H9 (cell line): ENCODE results near the gene PLA2G4E. TPM values are rescaled to one million over a fixed set of nuclear protein-coding genes. Genes with fewer than 3 reads are reported as not detected.

Experiments used
- DNase-seq: peaks from one replicate; pipeline ENCODE4 v3.0.0-alpha.2; 2017
- H2AFZ ChIP-seq: one replicate; pipeline ENCODE4 v1.6.1; 2013; ENCODE audit warnings: mild to moderate bottlenecking, low read length, control low read depth, moderate library complexity
- H2AK5ac ChIP-seq: 2 replicates; pipeline ENCODE4 v1.6.1; 2013; ENCODE audit warnings: low read length, control low read depth, mixed read lengths; ENCODE audit not compliant: insufficient read length
- H2BK120ac ChIP-seq: one replicate; pipeline ENCODE4 v1.6.1; 2013; ENCODE audit warnings: low read depth, mild to moderate bottlenecking, low read length, control low read depth, inconsistent platforms; ENCODE audit not compliant: poor library complexity, severe bottlenecking
- H2BK12ac ChIP-seq: 2 replicates; pipeline ENCODE4 v1.6.1; 2013; ENCODE audit warnings: low read length, control low read depth, mixed read lengths, low read depth; ENCODE audit not compliant: insufficient read length
- H2BK15ac ChIP-seq: 2 replicates; pipeline ENCODE4 v1.6.1; 2013; ENCODE audit warnings: low read depth, low read length, control low read depth
- H2BK20ac ChIP-seq: one replicate; pipeline ENCODE4 v1.6.1; 2013; ENCODE audit warnings: low read depth, mild to moderate bottlenecking, low read length, control low read depth, inconsistent platforms; ENCODE audit not compliant: poor library complexity, severe bottlenecking
- H2BK5ac ChIP-seq: 2 replicates; pipeline ENCODE4 v1.6.1; 2013; ENCODE audit warnings: low read length, control low read depth, mixed read lengths; ENCODE audit not compliant: insufficient read length
- H3K14ac ChIP-seq: 2 replicates; pipeline ENCODE4 v1.6.1; 2013; ENCODE audit warnings: low read length, control low read depth; ENCODE audit not compliant: insufficient read depth
- H3K18ac ChIP-seq: 2 replicates; pipeline ENCODE4 v1.6.1; 2013; ENCODE audit warnings: low read depth, mild to moderate bottlenecking, mixed read lengths, low read length, control low read depth; ENCODE audit not compliant: insufficient read length
- H3K23ac ChIP-seq: 2 replicates; pipeline ENCODE4 v1.6.1; 2013; ENCODE audit warnings: low read length, control low read depth, mixed read lengths, low read depth; ENCODE audit not compliant: insufficient read length
- H3K23me2 ChIP-seq: 2 replicates; pipeline ENCODE4 v1.6.1; 2013; ENCODE audit warnings: low read depth, mild to moderate bottlenecking, mixed read lengths, low read length, control low read depth; ENCODE audit not compliant: insufficient read length, poor library complexity, severe bottlenecking
- H3K27ac ChIP-seq: 2 replicates; pipeline ENCODE4 v1.5.1; 2013; ENCODE audit warnings: low read length, control low read depth, mixed read lengths, low read depth; ENCODE audit not compliant: insufficient read length
- H3K27me3 ChIP-seq: 2 replicates; pipeline ENCODE4 v1.6.1; 2013; ENCODE audit warnings: low read length, control low read depth, inconsistent platforms; ENCODE audit not compliant: insufficient read depth
- H3K4ac ChIP-seq: 2 replicates; pipeline ENCODE4 v1.6.1; 2013; ENCODE audit warnings: low read depth, mild to moderate bottlenecking, control low read depth, inconsistent platforms, low read length, moderate library complexity
- H3K4me1 ChIP-seq: 2 replicates; pipeline ENCODE4 v1.6.1; 2013; ENCODE audit warnings: low read length, control low read depth, inconsistent platforms; ENCODE audit not compliant: insufficient read depth
- H3K4me2 ChIP-seq: 2 replicates; pipeline ENCODE4 v1.6.1; 2013; ENCODE audit warnings: low read length, control low read depth, mixed read lengths; ENCODE audit not compliant: insufficient read length, insufficient read depth
- H3K56ac ChIP-seq: 2 replicates; pipeline ENCODE4 v1.6.1; 2013; ENCODE audit warnings: low read depth, mild to moderate bottlenecking, mixed read lengths, low read length, control low read depth; ENCODE audit not compliant: insufficient read length
- H3K79me1 ChIP-seq: 2 replicates; pipeline ENCODE4 v1.6.1; 2013; ENCODE audit warnings: low read depth, mild to moderate bottlenecking, moderate library complexity, low read length, control low read depth, inconsistent platforms; ENCODE audit not compliant: insufficient read depth, poor library complexity, severe bottlenecking
- H3K79me2 ChIP-seq: 2 replicates; pipeline ENCODE4 v1.6.1; 2013; ENCODE audit warnings: low read length, control low read depth, inconsistent platforms; ENCODE audit not compliant: insufficient read depth
- H3K9ac ChIP-seq: 2 replicates; pipeline ENCODE4 v1.6.1; 2013; ENCODE audit warnings: low read length, control low read depth, mixed read lengths; ENCODE audit not compliant: insufficient read length; ENCODE audit errors: extremely low read depth
- H3K9me3 ChIP-seq: one replicate; pipeline ENCODE4 v1.6.1; 2013; ENCODE audit warnings: low read depth, low read length, inconsistent platforms; ENCODE audit not compliant: control insufficient read depth
- H3T11ph ChIP-seq: one replicate; pipeline ENCODE4 v1.6.1; 2013; ENCODE audit warnings: mild to moderate bottlenecking, low read length, control low read depth, inconsistent platforms
- H4K20me1 ChIP-seq: one replicate; pipeline ENCODE4 v1.6.1; 2013; ENCODE audit not compliant: control insufficient read depth, insufficient read length, insufficient read depth
- H4K5ac ChIP-seq: 2 replicates; pipeline ENCODE4 v1.6.1; 2013; ENCODE audit warnings: low read depth, mild to moderate bottlenecking, mixed read lengths, low read length, control low read depth; ENCODE audit not compliant: insufficient read length
- H4K8ac ChIP-seq: replicated peaks from 2 replicates; pipeline ENCODE4 v1.6.1; 2013; ENCODE audit warnings: low read length, control low read depth, mixed read lengths, low read depth; ENCODE audit not compliant: insufficient read length
- H4K91ac ChIP-seq: 2 replicates; pipeline ENCODE4 v1.6.1; 2013; ENCODE audit warnings: low read depth, mild to moderate bottlenecking, moderate library complexity, mixed read lengths, low read length, control low read depth; ENCODE audit not compliant: insufficient read length
- H3K27ac Mint-ChIP-seq, 3 experiments: 2 replicates in 2 of 3; 3 replicates in 1 of 3; pipeline ENCODE4 v1.8.0; 2020 to 2021; ENCODE audit warnings: mixed read lengths in 3 of 3, mild to moderate bottlenecking in 1 of 3, moderate library complexity in 1 of 3
- H3K27me3 Mint-ChIP-seq: 2 replicates; pipeline ENCODE4 v1.8.0; 2021; ENCODE audit warnings: low read depth, mild to moderate bottlenecking, moderate library complexity, mixed read lengths
- H3K36me3 Mint-ChIP-seq, 3 experiments: 2 replicates in 2 of 3; 3 replicates in 1 of 3; pipeline ENCODE4 v1.8.0; 2020 to 2021; ENCODE audit warnings: low read depth in 3 of 3, mixed read lengths in 3 of 3; ENCODE audit not compliant: insufficient read depth in 1 of 3
- H3K4me1 Mint-ChIP-seq, 2 experiments: 2 replicates each; pipeline ENCODE4 v1.8.0; 2020; ENCODE audit warnings: mixed read lengths in 2 of 2
- H3K4me3 Mint-ChIP-seq, 2 experiments: 2 replicates in 1 of 2; 3 replicates in 1 of 2; pipeline ENCODE4 v1.8.0; 2020 to 2021; ENCODE audit warnings: mild to moderate bottlenecking in 2 of 2, mixed read lengths in 2 of 2, moderate library complexity in 1 of 2
- H3K9me3 Mint-ChIP-seq, 2 experiments: 2 replicates in 1 of 2; 3 replicates in 1 of 2; pipeline ENCODE4 v1.8.0; 2020; ENCODE audit warnings: mild to moderate bottlenecking in 2 of 2, mixed read lengths in 2 of 2, moderate library complexity in 1 of 2
- WGBS: extraction: QIAGEN DNeasy Blood & Tissue Kit; methylation state at CpG from one replicate; pipeline ENCODE4 v1.1.7; 2013; ENCODE audit warnings: missing lambda C conversion rate, low lambda C conversion rate, mixed read lengths; ENCODE audit not compliant: insufficient read length; ENCODE audit errors: extremely low coverage; 5-methylcytosine and 5-hydroxymethylcytosine counted together
- total RNA-seq: library from RNA; stranded (reverse); gene quantifications from 2 replicates; pipeline ENCODE4 v1.2.1, GENCODE V29; 2021
- TF ChIP-seq, protein P1 (sequence below): fragments of 200-600 bp; sonication (generic); conservative IDR thresholded peaks from 3 replicates; pipeline ENCODE4 v1.8.0; 2021; ENCODE audit warnings: antibody characterized with exemption, mild to moderate bottlenecking

The PLA2G4E gene
- total RNA-seq, 1 experiment from 2014 or later = not detected

DNA sequence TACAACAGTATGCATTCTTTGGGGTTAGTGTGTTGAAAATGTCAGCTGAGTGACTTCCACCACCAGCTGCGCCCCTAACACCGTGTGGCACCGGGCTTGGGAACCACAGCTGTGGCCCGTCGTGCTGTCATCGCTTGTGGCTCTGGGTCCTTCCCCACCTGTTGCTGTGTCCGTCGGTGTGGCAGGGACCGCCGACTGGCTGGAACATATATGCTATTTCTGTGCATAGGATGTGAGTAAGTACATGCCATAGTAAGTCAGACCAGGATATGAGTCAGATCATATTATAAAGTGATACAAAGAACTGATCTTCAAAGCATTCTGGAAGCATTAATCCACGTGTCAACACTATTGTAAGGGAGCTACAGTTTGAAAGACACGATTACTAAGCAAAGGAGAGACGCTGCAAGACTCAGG is 80.4 kb downstream of the PLA2G4E start:
- H4K8ac ChIP-seq = no peak overlapping the region
- no peak overlapping the region for H2BK12ac ChIP-seq
- H3K14ac ChIP-seq = no peak overlapping the region
- Mint-ChIP-seq H3K4me3 (no peak overlapping the region), H3K36me3 (peaks cover 7 to 33% (median 28%) of the 10 kb centered on the region in 3 experiments; a peak in 6 of 7 replicates), H3K27ac (no peak overlapping the region), H3K4me1 (peaks cover 3 to 23% of the 10 kb centered on the region in 2 experiments; a peak in 3 of 4 replicates), H3K9me3 (no peaks in the 10 kb centered on the region), H3K27me3 (no peaks in the 10 kb centered on the region)
- H4K20me1 ChIP-seq = no peaks in the 10 kb centered on the region
- H3K9me3 ChIP-seq = no peaks in the 10 kb centered on the region
- H3K4me2 ChIP-seq = no peak overlapping the region
- no peaks in the 10 kb centered on the region for H3K27me3 ChIP-seq
- H3K23me2 ChIP-seq = no peaks in the 10 kb centered on the region
- no peaks in the 10 kb centered on the region for H3K79me2 ChIP-seq
- no peak overlapping the region for H2BK120ac ChIP-seq
- H3K4ac ChIP-seq = no peak overlapping the region
- H3K23ac ChIP-seq = no peak overlapping the region
- WGBS = no CpG with 5 or more reads among the region's 13 CpGs
- H3K18ac ChIP-seq = no peak overlapping the region
- TF ChIP-seq, protein P1, sequence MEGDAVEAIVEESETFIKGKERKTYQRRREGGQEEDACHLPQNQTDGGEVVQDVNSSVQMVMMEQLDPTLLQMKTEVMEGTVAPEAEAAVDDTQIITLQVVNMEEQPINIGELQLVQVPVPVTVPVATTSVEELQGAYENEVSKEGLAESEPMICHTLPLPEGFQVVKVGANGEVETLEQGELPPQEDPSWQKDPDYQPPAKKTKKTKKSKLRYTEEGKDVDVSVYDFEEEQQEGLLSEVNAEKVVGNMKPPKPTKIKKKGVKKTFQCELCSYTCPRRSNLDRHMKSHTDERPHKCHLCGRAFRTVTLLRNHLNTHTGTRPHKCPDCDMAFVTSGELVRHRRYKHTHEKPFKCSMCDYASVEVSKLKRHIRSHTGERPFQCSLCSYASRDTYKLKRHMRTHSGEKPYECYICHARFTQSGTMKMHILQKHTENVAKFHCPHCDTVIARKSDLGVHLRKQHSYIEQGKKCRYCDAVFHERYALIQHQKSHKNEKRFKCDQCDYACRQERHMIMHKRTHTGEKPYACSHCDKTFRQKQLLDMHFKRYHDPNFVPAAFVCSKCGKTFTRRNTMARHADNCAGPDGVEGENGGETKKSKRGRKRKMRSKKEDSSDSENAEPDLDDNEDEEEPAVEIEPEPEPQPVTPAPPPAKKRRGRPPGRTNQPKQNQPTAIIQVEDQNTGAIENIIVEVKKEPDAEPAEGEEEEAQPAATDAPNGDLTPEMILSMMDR = no peak
- no peak for DNase-seq
- no peak overlapping the region for H4K91ac ChIP-seq
- no peak overlapping the region for H3K9ac ChIP-seq
- no peak overlapping the region for H3K56ac ChIP-seq
- no peak overlapping the region for H2BK15ac ChIP-seq
- no peak overlapping the region for H2AFZ ChIP-seq
- no peak overlapping the region for H2BK5ac ChIP-seq
- no peaks in the 10 kb centered on the region for H3K4me1 ChIP-seq
- no peak overlapping the region for H3T11ph ChIP-seq
- H4K5ac ChIP-seq = no peak overlapping the region
- no peak overlapping the region for H2BK20ac ChIP-seq
- no peak overlapping the region for H3K27ac ChIP-seq
- no peak overlapping the region for H2AK5ac ChIP-seq
- no peaks in the 10 kb centered on the region for H3K79me1 ChIP-seq
